ENCODE measurements around the gene PHOSPHO1.
"Not testable (repeated sequence)": the region's sequence is repeated elsewhere in the genome, so short reads cannot be mapped to it uniquely, and the experiment has no call there.

The PHOSPHO1 gene

DNA sequence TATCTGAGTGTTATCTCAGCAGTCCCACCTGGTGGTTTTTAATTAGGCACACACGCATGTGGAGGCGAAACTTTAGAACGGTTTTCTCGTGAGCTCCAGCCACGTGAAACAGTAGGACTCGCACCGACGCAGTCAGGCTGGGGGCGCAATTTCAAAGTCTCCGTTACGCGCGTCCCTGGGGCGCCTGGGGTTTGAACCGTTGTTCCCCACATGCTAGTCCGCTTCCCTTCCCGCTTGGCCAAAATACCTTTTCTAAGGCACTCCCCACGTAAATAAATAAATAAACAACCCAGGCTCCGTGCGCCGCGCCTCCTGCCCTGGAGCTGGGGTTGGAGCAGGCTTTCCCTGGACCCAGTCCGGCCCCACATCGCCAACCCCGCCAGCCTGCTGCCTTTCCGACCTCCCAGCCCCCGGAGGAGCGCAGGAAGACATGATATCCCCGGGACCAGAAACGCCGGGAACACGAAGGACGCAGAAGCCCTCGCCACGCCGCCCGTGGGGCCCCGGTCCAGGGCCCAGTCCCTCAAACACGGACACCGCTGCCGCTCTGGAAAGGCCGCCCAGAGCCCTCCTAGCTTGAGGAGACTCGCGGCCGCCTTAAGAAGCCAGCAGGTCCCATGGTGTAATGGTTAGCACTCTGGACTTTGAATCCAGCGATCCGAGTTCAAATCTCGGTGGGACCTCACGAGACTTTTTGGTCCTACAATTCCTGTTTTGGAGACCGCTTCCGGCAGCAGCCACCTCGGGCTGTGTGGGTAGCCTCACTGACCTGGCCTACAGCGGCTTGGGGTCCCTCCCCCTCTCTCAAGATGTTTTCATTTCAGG lies 38.5 kb downstream of the PHOSPHO1 start:
- DNase-seq, result peak; percentile 91 to 96 (median 91)

DNA sequence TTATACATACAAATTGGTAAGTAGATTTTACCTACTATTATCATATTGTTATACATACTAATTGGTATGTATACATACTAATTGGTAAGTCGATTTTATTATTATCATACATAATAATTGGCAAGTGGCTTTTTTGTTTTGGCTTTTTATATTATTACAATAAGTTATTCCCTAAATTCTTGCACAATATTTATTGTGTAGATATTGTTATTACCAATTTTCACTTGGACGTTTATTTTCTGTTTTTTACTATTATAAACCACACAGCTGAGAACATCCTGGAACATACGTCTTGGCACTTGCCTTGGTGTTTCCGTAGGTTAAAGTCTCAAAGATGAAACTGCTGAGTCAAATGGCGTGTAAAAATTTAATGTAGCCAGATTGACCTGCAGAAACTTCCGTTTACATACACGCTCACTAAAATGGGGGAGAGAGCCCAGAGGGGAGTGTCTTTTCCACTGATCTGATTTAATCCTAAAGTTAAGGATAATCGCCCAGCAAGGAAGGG lies 39.1 kb downstream of the PHOSPHO1 start:
- DNase-seq, result peak in 2 of 4 experiments; percentile 63 to 71

DNA sequence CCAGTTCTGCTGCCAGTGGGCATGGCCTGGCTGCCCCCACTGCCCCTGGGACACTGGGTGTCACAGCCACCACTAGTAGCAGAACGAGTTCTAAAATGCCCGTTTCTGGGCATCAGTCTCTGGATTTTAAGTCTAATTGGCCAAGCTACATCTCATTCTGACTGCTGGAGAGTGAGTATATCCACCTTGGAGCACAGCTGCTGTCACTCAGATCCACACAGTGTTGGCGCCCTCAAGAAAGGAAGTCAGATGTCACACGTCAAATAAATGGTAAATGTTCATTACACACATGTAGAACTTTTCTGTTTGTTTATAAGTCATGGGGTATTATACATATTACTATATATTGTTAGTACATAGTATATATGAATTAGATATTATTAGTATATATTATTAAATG lies 39.7 kb downstream of the PHOSPHO1 start:
- no peak for DNase-seq

DNA sequence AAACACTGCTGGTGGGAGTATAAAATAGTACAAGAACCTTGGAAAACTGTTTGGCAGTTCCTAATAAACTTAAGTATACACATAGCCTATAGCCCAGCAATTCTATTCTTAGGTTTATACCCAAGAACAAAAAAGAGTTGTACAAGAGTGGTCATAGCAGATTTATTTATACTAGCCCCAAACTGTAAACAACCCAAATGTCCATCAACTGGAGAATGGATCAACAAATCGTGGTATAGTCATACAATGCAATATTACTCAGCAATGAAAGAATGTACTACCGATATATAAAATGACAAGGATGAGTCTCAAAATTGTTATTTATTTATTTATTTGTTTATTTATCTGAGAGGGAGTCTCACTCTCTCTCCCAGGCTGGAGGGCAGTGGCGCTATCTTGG lies 43.3 kb downstream of the PHOSPHO1 start:
- DNase-seq, result no peak

DNA sequence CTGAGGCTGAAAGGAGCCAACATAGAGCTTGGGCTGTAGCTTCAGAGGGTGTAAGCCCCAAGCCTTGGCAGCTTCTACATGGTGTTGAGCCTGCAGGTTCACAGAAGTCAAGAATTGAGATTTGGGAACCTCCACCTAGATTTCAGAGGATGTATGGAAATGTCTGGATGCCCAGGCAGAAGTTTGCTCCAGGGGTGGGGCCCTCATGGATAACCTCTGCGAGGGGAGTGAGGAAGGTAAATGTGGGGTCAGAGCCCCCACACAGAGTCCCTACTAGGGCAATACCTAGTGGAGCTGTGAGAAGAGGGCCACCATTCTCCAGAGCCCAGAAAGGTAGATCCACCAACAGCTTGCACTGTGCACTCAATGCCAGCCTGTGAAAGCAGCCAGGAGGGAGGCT lies 45.2 kb downstream of the PHOSPHO1 start:
- DNase-seq, result not testable (repeated sequence)

DNA sequence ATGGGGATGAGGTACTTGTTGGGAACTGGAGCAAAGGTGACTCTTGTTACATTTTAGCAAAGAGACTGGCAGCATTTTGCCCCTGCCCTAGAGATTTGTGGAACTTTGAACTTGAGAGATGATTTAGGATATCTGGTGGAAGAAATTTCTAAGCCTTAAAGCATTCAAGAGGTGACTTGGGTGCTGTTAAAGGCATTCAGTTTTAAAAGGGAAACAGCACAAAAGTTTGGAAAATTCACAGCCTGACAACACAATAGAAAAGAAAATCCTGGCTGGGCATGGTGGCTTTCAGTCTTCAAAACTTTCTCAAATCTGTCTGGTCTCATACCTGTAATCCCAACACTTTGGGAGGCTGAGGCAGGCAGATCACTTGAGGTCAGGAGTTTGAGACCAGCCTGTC lies 46.1 kb downstream of the PHOSPHO1 start:
- not testable (repeated sequence) for DNase-seq

DNA sequence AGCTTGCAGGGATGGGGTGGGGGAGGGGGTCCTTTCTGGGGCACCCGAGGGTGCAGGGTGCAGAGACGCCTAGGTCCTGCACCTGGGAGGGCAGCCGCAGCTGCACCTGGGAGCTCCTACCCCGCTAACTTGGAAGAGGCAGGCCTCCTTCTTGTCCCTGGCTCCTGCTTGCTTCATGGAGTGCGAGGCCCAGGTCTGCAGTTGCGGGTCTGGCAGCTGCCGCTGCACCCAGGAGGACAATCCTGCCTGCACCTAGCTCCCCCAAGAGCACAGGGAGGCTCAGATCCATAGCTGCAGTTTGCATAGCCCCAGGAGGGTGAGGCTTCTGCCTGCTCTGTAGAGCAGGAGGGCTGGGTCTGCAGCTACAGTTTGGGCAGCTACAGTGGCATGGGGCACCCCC lies 46.8 kb downstream of the PHOSPHO1 start:
- DNase-seq, result no peak

DNA sequence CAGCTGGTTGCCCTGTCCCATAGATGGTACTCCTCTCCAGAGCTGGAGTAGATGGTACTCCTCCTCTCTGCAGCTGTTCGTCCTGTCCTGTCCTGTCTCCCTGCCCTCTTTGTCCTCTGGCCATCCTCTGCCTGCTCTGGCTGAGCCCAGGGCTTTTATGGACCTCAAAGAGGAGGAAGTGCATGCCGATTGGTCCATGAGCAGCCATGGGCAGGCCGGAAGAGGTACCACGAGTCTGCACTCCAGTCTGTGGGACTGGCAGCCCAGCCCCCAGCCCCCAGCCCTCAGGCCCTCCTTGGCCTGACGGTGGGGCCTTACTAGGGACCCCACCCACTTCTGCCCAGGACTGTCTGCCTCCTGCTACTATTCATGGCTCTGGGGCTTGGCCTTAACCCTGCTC lies 47.2 kb downstream of the PHOSPHO1 start:
- no peak for DNase-seq

DNA sequence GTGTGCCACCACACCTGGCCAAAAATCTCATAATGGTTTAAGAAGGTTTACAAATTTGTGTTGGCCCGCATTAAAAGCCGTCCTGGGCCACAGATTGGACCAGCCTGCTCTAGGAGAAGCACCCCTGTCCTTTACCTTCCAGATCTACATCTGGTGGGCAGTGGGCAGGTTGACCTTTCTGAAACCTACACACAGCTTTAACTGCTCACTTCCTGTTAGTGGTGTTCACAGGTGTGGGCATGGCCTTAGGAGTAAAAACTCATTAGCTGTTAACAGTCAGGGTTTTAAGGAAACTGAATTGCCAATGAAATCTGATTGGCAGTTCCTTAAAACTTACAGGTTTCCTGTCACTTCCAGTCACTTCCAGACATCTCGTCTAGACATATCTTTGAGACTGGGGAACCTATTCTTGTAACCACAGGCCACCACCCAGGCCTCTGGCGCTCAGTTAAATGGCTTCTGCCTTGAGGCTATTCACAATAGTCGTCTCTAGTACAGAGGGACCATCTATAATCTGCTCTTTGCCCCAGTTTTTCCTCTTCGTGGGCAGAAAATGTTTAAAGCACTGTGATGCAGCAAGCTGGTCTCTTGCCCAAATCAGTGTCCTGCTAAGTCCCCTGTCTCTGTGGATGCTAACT lies 49.5 kb downstream of the PHOSPHO1 start:
- DNase-seq, result no peak

DNA sequence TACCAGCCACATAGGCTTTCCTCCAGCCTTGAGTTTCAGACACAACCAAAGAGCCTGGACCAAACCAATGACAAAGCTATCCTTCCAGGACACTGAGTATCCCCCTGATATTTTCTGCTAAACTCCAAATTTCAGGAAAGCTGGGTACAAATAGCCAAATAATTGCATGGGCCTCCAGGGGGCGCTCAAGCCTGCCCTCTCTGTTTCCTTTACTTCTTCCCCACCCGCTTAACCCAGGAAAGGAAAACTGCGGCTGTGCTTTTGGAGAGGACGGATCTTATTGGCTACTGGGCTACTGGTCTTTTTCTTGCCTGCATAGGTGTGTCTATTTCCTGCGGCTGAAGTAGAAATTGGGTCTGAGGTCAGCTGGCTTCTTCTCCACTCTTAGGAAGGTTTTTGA lies 50.3 kb downstream of the PHOSPHO1 start:
- DNase-seq, result peak; percentile 77 to 91 (median 86)

DNA sequence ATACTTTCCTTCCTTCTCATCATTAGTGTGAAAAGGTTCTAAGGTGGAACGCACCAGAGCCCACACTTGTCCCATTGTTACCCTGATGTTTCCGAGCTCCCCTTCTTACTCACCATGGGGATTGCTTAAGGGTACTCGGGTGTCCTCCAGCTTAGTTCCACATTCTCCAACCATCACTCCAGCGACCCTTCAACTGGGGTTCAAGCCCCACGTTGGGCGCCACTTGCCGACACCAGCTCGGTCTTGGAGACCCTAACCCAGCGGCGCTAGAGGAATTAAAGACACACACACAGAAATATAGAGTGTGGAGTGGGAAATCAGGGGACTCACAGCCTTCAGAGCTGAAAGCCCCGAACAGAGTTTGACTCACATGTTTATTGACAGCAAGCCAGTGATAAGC lies 54.6 kb downstream of the PHOSPHO1 start:
- DNase-seq, result not testable (repeated sequence)
